Ascending aorta (tissue), 2 donors: ENCODE results near the gene CLEC16A. TPM values are rescaled to one million over a fixed set of nuclear protein-coding genes. Genes with fewer than 3 reads are reported as not detected.

ENCODE experiments used
- DNase-seq, 2 donors: peaks; one replicate each; pipeline ENCODE4 v3.0.0-alpha.2; 2019; ENCODE audit warnings: low spot score in 2 of 2
- H3K27ac ChIP-seq, 2 donors: fragments of 200-600 bp; sonication (generic); one replicate each; pipeline ENCODE4 v1.5.1; 2016 to 2017; ENCODE audit warnings: mild to moderate bottlenecking in 1 of 2
- H3K27me3 ChIP-seq: fragments of 200-600 bp; sonication (generic); one replicate; pipeline ENCODE4 v1.5.1; 2017
- H3K36me3 ChIP-seq, 2 donors: fragments of 200-600 bp; sonication (generic); one replicate each; pipeline ENCODE4 v1.5.1; 2016
- H3K4me1 ChIP-seq, 2 donors: fragments of 200-600 bp; sonication (generic); one replicate each; pipeline ENCODE4 v1.5.1; 2016 to 2017; ENCODE audit warnings: mild to moderate bottlenecking in 1 of 2
- H3K4me3 ChIP-seq, 2 donors: fragments of 200-600 bp; sonication (generic); one replicate each; pipeline ENCODE4 v1.5.1; 2016 to 2017; ENCODE audit warnings: mild to moderate bottlenecking in 1 of 2
- H3K9me3 ChIP-seq, 2 donors: fragments of 200-600 bp; sonication (generic); one replicate each; pipeline ENCODE4 v1.5.1; 2016
- intact Hi-C: fragments of 100-400 bp; cut with DNase I; formaldehyde crosslinking; loops from one replicate; pipeline ENCODE4 v1.15.1; 2023
- total RNA-seq: library from RNA; depleted of rRNA; stranded (reverse); fragments of >200 nt; gene quantifications from one replicate; pipeline ENCODE4 v1.1.0, GENCODE V29; 2016
- TF ChIP-seq, protein P1 (sequence below), 3 experiments: fragments of 200-600 bp in 2 of 3; fragments of 450-650 bp in 1 of 3; sonication (generic) in 2 of 3; IDR thresholded peaks; one replicate each; pipeline ENCODE4 v1.5.1; 2016 to 2019; ENCODE audit warnings: antibody characterized with exemption in 3 of 3, mild to moderate bottlenecking in 1 of 3, moderate library complexity in 1 of 3

CLEC16A gene
- total RNA-seq, 1 donor from 2014 or later, result 16.2 TPM

DNA sequence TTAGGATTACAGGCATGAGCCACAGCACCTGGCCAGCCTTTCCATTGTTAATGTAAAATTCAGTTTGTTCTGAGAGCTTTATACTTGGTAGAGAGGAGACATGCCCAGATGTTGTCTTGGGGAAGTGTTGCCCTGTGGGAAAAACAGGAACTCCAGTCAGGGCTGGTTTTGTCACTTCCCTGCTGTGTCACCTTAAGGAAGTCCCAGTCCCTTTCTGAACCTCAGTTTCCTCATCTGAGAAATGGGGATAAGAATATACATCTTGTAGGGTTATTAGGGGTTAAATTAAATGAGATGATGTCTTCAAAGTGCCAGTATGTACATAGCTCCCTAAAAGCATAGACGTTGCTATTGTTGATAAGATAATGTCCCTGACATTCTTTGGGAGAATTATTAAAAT, 25.3 kb downstream of the CLEC16A start:
- Histone ChIP-seq H3K27me3 (no peaks in the 10 kb centered on the region), H3K4me1 (peaks cover 10 to 24% of the 10 kb centered on the region in 2 donors), H3K27ac (peak overlapping the region; percentile 50 to 72), H3K9me3 (no peaks in the 10 kb centered on the region), H3K36me3 (no peaks in the 10 kb centered on the region), H3K4me3 (no peak overlapping the region)
- TF ChIP-seq, protein P1, sequence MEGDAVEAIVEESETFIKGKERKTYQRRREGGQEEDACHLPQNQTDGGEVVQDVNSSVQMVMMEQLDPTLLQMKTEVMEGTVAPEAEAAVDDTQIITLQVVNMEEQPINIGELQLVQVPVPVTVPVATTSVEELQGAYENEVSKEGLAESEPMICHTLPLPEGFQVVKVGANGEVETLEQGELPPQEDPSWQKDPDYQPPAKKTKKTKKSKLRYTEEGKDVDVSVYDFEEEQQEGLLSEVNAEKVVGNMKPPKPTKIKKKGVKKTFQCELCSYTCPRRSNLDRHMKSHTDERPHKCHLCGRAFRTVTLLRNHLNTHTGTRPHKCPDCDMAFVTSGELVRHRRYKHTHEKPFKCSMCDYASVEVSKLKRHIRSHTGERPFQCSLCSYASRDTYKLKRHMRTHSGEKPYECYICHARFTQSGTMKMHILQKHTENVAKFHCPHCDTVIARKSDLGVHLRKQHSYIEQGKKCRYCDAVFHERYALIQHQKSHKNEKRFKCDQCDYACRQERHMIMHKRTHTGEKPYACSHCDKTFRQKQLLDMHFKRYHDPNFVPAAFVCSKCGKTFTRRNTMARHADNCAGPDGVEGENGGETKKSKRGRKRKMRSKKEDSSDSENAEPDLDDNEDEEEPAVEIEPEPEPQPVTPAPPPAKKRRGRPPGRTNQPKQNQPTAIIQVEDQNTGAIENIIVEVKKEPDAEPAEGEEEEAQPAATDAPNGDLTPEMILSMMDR (IDR thresholded peaks at IDR 0.05), result no peak
- intact Hi-C loops, result loop anchor here (5.0 to 10.0 kb wide), 2 partner anchors 168 to 525 kb away; no protein-coding TSS in a partner anchor
- no peak for DNase-seq

DNA sequence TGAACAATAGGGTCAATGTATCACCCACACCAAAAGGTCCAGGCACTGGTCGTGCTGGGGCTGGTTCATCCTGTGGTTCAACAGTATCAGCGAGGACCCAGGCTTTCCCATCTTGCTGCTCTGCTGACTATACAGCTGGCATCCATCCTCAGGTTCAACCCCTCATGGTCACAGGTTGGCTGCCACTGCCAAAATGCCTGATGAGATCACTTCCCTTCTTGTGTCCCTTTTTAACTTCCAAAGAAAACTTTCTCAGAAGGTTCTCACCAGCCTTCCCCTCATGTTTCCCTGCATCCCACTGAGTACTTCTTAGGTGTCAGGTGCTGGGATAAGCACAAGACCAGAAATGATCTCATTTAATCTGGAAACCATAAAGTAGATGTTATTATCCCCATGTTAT, 25.7 kb downstream of the CLEC16A start:
- TF ChIP-seq, protein P1 (IDR thresholded peaks at IDR 0.05), result no peak
- no peaks in the 10 kb centered on the region for H3K27me3 ChIP-seq
- H3K36me3 ChIP-seq, result no peaks in the 10 kb centered on the region
- H3K4me1 ChIP-seq, result peaks cover 10 to 24% of the 10 kb centered on the region in 2 donors
- no peaks in the 10 kb centered on the region for H3K9me3 ChIP-seq
- no peak overlapping the region for H3K4me3 ChIP-seq
- H3K27ac ChIP-seq, result peak overlapping the region; percentile 72 to 89
- peak; percentile 77 to 89 for DNase-seq
- intact Hi-C loops, result loop anchor here (5.0 kb wide), 1 partner anchor 167 kb away; no protein-coding TSS in a partner anchor

DNA sequence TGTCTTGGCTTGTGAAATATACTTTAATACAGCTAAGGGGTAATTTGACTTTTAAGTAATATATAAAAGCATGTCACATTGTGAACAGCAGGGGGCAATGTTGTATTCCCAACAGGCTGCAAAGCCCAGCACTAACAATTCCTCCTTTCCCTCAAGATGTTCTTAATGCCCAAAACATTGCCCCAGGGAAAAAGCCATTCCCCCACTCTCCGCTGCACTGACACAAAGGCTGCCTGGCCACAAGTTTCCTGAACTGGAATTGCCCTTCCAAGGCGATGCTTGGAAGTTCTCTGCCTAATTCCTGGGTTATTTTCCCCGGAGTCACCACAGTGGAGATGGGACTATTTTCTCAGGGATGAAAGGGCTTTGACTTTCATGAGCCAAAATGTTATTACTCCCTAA, 27.2 kb downstream of the CLEC16A start:
- H3K4me1 ChIP-seq, result peaks cover 10 to 24% of the 10 kb centered on the region in 2 donors
- intact Hi-C loops, result loop anchor here (1.0 to 5.0 kb wide), 2 partner anchors 166 to 284 kb away; no protein-coding TSS in a partner anchor
- no peak overlapping the region for H3K4me3 ChIP-seq
- no peaks in the 10 kb centered on the region for H3K9me3 ChIP-seq
- peak in 1 of 2 donors; percentile 74 for DNase-seq
- H3K27me3 ChIP-seq, result no peaks in the 10 kb centered on the region
- peak overlapping the region; percentile 72 to 89 for H3K27ac ChIP-seq
- TF ChIP-seq, protein P1 (IDR thresholded peaks at IDR 0.05), result peak; percentile 63 to 83 (median 71)
- H3K36me3 ChIP-seq, result peaks cover 0 to 11% of the 10 kb centered on the region in 2 donors

DNA sequence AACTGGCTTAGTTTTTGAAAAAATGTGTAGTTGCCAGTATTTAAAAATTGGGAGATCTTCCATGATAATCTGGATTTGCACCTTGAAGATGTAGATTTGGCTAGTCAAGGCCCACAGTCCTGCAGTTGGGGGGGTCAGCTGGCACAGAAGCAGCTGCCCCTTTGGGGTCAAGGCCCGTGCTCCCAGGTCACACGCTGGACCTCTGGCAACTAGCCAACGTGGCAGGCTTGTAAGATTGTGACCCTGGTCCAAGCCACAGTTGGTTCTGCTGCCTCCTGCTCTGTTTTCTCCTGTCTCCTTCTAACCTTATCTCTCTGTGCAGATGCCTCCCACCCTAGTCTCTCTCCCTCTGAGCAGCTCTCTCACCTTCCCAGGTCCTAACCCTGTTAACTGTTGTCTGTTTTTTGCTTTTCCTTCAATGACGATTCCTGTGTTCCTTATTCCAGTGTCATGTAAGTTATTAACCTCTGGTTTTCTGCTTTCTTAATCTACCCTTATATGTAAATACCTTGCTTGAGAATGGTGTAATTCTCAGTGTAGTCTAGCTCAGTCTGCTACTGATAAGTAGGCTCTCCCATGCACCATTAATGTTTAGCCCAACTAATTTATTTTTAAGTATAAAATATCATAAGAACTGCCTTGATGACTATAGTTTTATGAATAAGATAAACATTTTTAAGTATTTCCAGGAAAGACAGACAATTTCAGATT, 27.9 kb downstream of the CLEC16A start:
- Histone ChIP-seq H3K27ac (peak overlapping the region; percentile 72 to 89), H3K36me3 (peaks cover 0 to 18% of the 10 kb centered on the region in 2 donors), H3K27me3 (no peaks in the 10 kb centered on the region), H3K9me3 (no peaks in the 10 kb centered on the region), H3K4me3 (no peak overlapping the region), H3K4me1 (peaks cover 10 to 24% of the 10 kb centered on the region in 2 donors)
- intact Hi-C loops, result loop anchor here (2.0 to 5.0 kb wide), 2 partner anchors 165 to 325 kb away; no protein-coding TSS in a partner anchor
- DNase-seq, result no peak
- TF ChIP-seq, protein P1 (IDR thresholded peaks at IDR 0.05), result no peak

DNA sequence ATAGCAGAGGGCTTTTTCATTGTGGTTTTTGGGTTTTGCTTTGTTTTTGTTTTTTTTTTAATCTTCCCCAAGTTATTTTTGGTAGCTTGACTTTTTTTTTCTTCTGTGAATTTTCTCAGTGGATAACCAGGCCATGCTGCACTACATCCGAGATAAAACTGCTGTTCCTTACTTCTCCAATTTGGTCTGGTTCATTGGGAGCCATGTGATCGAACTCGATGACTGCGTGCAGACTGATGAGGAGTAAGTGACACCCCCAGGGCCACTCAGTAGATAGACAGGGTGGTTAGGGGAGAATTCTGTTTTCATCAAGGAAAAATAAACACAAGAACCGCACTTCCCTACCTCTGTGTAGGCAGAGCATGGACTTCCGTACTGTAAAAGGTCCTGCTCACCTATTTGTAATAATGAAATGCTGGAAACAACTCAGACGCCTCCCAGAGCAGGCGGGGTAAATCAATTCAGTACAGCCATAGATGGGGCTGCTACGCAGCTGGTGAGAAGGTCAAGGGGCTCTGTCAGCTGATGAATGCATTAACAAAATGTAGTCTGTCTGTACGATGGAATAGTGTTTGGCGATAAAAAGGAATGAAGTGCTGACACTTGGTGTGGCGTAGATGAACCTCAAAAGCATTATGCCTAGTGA, 28.6 kb downstream of the CLEC16A start:
- TF ChIP-seq, protein P1 (IDR thresholded peaks at IDR 0.05), result no peak
- peaks cover 10 to 24% of the 10 kb centered on the region in 2 donors for H3K4me1 ChIP-seq
- H3K36me3 ChIP-seq, result peaks cover 0 to 24% of the 10 kb centered on the region in 2 donors
- H3K27ac ChIP-seq, result peak overlapping the region; percentile 72 to 89
- H3K27me3 ChIP-seq, result no peaks in the 10 kb centered on the region
- H3K4me3 ChIP-seq, result no peak overlapping the region
- no peak for DNase-seq
- intact Hi-C loops, result loop anchor here (2.0 to 5.0 kb wide), 2 partner anchors 164 to 324 kb away; no protein-coding TSS in a partner anchor
- H3K9me3 ChIP-seq, result no peaks in the 10 kb centered on the region
